ENCODE measurements around the gene TCEAL4.

TCEAL4 gene

GRCh38 chrX:103585411-103586313, at the start of gene TCEAL4:
Gene TCEAL4 (plus strand): TSS chrX:103585515. CDS start chrX:103586676, 1,161 bp downstream.
- POLR2A ChIA-PET, result no interaction called here
- CTCF ChIA-PET, result no interaction called here
- H3K4me3 ChIP-seq (ENCODE audit: low read depth, low read length), result peak within 1 kb of the TSS; percentile 73
- DNase-seq (ENCODE audit: low read depth, low spot score), result no peak
- no peak for TF ChIP-seq CTCF (IDR thresholded peaks at IDR 0.05; ENCODE audit: insufficient read depth, low read length, missing control alignments)

DNA sequence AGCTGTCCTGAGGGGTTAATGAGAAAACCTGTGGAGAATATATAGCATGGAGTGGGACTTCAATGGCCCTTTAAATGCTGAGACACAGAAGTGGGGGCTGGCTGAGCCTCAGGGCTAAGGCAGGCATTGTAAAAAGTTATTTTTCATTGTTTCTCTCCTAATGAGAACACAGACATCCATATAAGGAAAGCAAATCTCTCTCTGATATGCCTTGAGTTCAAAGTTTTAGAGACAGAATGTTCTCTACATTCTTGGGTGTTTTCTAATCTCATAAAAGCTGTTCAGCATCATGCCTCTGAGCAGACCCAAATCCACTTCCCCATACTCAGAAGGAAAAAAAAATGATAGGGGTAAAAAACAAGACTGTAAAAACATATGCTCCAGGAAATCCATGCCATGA, 49.2 kb upstream of the TCEAL4 start:
- DNase-seq (ENCODE audit: low read depth, low spot score), result no peak
- POLR2A ChIA-PET, result no interaction called here
- TF ChIP-seq CTCF (IDR thresholded peaks at IDR 0.05; ENCODE audit: insufficient read depth, low read length, missing control alignments), result no peak
- H3K4me3 ChIP-seq (ENCODE audit: low read depth, low read length), result no peak overlapping the region
- CTCF ChIA-PET, result interaction anchor here (0.6 to 2.5 kb wide), 3 partner anchors 90 to 194 kb away, joined by 3 to 9 read pairs (median 3); no protein-coding TSS in a partner anchor

DNA sequence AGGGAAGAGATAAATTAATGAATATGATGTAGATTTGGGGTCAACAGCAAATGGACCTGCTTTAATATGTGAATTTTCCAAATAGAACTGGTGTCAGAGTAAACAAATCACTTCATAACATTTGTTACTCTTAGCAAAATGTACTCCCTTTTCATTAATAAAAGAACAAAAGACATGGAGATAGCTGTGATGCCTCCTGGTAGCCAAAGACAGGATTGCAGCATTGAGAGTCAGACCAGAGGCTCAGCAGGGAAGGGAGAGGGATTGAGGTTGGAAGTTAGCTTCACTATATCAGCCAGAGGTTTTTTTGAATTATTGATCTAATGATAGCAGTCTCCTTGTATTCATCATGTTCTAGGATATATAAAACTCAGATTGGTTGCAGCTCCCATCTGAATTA, 48.6 kb upstream of the TCEAL4 start:
- no peak overlapping the region for H3K4me3 ChIP-seq (ENCODE audit: low read depth, low read length)
- no peak for TF ChIP-seq CTCF (IDR thresholded peaks at IDR 0.05; ENCODE audit: insufficient read depth, low read length, missing control alignments)
- CTCF ChIA-PET, result interaction anchor here (2.5 kb wide), 1 partner anchor 94 kb away, joined by 9 read pairs; no protein-coding TSS in a partner anchor
- POLR2A ChIA-PET, result no interaction called here
- no peak for DNase-seq (ENCODE audit: low read depth, low spot score)

- CTCF ChIA-PET, result interaction anchor here (1.6 to 2.5 kb wide), 2 partner anchors 89 to 92 kb away, joined by 4 to 9 read pairs; no protein-coding TSS in a partner anchor
- TF ChIP-seq CTCF (IDR thresholded peaks at IDR 0.05; ENCODE audit: insufficient read depth, low read length, missing control alignments), result no peak
- POLR2A ChIA-PET, result no interaction called here
- DNase-seq (ENCODE audit: low read depth, low spot score), result no peak
- no peak overlapping the region for H3K4me3 ChIP-seq (ENCODE audit: low read depth, low read length)
Observed at GRCh38 chrX:103537871-103538387, 47.4 kb upstream of the TCEAL4 start.

- ChIA-PET CTCF (interaction anchor here (1.6 to 2.3 kb wide), 3 partner anchors 11 to 92 kb away, joined by 4 to 8 read pairs (median 6); no protein-coding TSS in a partner anchor), POLR2A (no interaction called here)
- DNase-seq (ENCODE audit: low read depth, low spot score), result no peak
- no peak for TF ChIP-seq CTCF (IDR thresholded peaks at IDR 0.05; ENCODE audit: insufficient read depth, low read length, missing control alignments)
- no peak overlapping the region for H3K4me3 ChIP-seq (ENCODE audit: low read depth, low read length)
Observed at GRCh38 chrX:103538728-103539127, 46.6 kb upstream of the TCEAL4 start.

- no peak for TF ChIP-seq CTCF (IDR thresholded peaks at IDR 0.05; ENCODE audit: insufficient read depth, low read length, missing control alignments)
- H3K4me3 ChIP-seq (ENCODE audit: low read depth, low read length), result no peak overlapping the region
- POLR2A ChIA-PET, result interaction anchor here (0.8 kb wide), 1 partner anchor 401 kb away, joined by 3 read pairs; no protein-coding TSS in a partner anchor
- CTCF ChIA-PET, result interaction anchor here (1.6 to 2.3 kb wide), 3 partner anchors 10 to 91 kb away, joined by 4 to 8 read pairs (median 6); no protein-coding TSS in a partner anchor
- DNase-seq (ENCODE audit: low read depth, low spot score), result no peak
Observed at GRCh38 chrX:103539695-103540094, 45.6 kb upstream of the TCEAL4 start.
